HG03469 (cell line): ENCODE results near the gene SHLD3.
"Not testable (repeated sequence)": the region's sequence is repeated elsewhere in the genome, so short reads cannot be mapped to it uniquely, and the experiment has no call there.

ENCODE experiments used
- ATAC-seq: cut with Tn5 transposase; IDR thresholded peaks from one replicate; pipeline ENCODE4 v1.9.1; 2021; ENCODE audit warnings: mild to moderate bottlenecking, moderate library complexity, moderate number of reproducible peaks; ENCODE audit not compliant: unreplicated experiment

Gene SHLD3

GRCh38 chr5:65676056-65676455 lies 51.2 kb downstream of the SHLD3 start:
- ATAC-seq = not testable (repeated sequence)
